ENCODE measurements around the gene NFS1.
"Not testable (repeated sequence)": the region's sequence is repeated elsewhere in the genome, so short reads cannot be mapped to it uniquely, and the experiment has no call there.

DNA sequence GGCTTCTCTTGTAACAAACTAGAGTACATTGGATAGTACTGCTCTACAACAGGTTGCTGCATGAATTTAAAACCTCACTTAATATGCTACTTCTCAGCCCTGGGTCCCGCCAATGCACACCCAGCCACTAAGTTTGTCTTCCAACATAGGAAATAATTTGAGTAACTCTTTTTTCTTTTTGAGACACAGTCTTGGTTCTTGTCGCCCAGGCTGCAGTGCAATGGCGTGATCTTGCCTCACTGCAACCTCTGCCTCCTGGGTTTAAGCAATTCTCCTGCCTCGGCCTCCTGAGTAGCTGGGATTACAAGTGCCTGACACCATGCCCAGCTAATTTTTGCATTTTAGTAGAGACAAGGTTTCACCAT, 24.1 kb upstream of the NFS1 start:
- TF ChIP-seq, protein P1, sequence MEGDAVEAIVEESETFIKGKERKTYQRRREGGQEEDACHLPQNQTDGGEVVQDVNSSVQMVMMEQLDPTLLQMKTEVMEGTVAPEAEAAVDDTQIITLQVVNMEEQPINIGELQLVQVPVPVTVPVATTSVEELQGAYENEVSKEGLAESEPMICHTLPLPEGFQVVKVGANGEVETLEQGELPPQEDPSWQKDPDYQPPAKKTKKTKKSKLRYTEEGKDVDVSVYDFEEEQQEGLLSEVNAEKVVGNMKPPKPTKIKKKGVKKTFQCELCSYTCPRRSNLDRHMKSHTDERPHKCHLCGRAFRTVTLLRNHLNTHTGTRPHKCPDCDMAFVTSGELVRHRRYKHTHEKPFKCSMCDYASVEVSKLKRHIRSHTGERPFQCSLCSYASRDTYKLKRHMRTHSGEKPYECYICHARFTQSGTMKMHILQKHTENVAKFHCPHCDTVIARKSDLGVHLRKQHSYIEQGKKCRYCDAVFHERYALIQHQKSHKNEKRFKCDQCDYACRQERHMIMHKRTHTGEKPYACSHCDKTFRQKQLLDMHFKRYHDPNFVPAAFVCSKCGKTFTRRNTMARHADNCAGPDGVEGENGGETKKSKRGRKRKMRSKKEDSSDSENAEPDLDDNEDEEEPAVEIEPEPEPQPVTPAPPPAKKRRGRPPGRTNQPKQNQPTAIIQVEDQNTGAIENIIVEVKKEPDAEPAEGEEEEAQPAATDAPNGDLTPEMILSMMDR (IDR thresholded peaks at IDR 0.05; ENCODE audit: low read depth, low read length, poor library complexity, severe bottlenecking) = not testable (repeated sequence)
- not testable (repeated sequence) for TF ChIP-seq EZH2phosphoT487 (IDR thresholded peaks at IDR 0.05; ENCODE audit: borderline replicate concordance, low read length)

Measured in DOHH2 (cell line).